Astrocyte (in vitro differentiated cells and primary cell): ENCODE results near the gene OXCT1. TPM values are rescaled to one million over a fixed set of nuclear protein-coding genes. Genes with fewer than 3 reads are reported as not detected.
A peak's percentile ranks its signal among the peaks of the same experiment; 100 is the strongest.

Source experiments
- DNase-seq: peaks from one replicate; pipeline ENCODE4 v3.0.0-alpha.2; 2010; ENCODE audit warnings: low read depth
- FAIRE-seq: peaks from 2 replicates; lab custom pipeline; 2011; peaks lifted over from hg19 to GRCh38; lab: Jason Lieb, UNC
- H2AFZ ChIP-seq: 2 replicates; pipeline ENCODE4 v1.6.0; 2012; ENCODE audit warnings: low read depth, low read length, inconsistent platforms
- H3K27ac ChIP-seq: 2 replicates; pipeline ENCODE4 v1.5.1; 2011; ENCODE audit warnings: low read depth, low read length, inconsistent platforms
- H3K27me3 ChIP-seq: 2 replicates; pipeline ENCODE4 v1.6.0; 2011; ENCODE audit warnings: low read length, inconsistent platforms; ENCODE audit not compliant: insufficient read depth
- H3K36me3 ChIP-seq: 2 replicates; pipeline ENCODE4 v1.5.1; 2011; ENCODE audit warnings: low read length, inconsistent platforms; ENCODE audit not compliant: insufficient read depth
- H3K4me1 ChIP-seq: 2 replicates; pipeline ENCODE4 v1.5.1; 2011; ENCODE audit warnings: low read length, inconsistent platforms; ENCODE audit not compliant: insufficient read depth
- H3K4me2 ChIP-seq: 2 replicates; pipeline ENCODE4 v1.6.0; 2012; ENCODE audit warnings: low read length, inconsistent platforms
- H3K4me3 ChIP-seq: 2 replicates; pipeline ENCODE4 v1.5.1; 2011; ENCODE audit warnings: low read depth, mild to moderate bottlenecking, low read length, inconsistent platforms; ENCODE audit not compliant: insufficient read depth
- H3K79me2 ChIP-seq: 2 replicates; pipeline ENCODE4 v1.6.0; 2012; ENCODE audit warnings: mild to moderate bottlenecking, low read length, inconsistent platforms; ENCODE audit not compliant: insufficient read depth
- H3K9ac ChIP-seq: 2 replicates; pipeline ENCODE4 v1.6.0; 2012; ENCODE audit warnings: mild to moderate bottlenecking, low read length, inconsistent platforms
- H3K9me3 ChIP-seq: 2 replicates; pipeline ENCODE4 v1.5.1; 2012; ENCODE audit warnings: low read depth, mild to moderate bottlenecking, low read length, inconsistent platforms; ENCODE audit not compliant: insufficient read depth
- H4K20me1 ChIP-seq: 2 replicates; pipeline ENCODE4 v1.6.0; 2012; ENCODE audit warnings: low read length, inconsistent platforms; ENCODE audit not compliant: insufficient read depth
- H3K27ac Mint-ChIP-seq: one replicate; pipeline ENCODE4 v1.8.0; 2021; ENCODE audit warnings: mild to moderate bottlenecking, mixed read lengths; ENCODE audit not compliant: unreplicated experiment
- H3K27me3 Mint-ChIP-seq: one replicate; pipeline ENCODE4 v1.8.0; 2021; ENCODE audit warnings: low read depth, mixed read lengths; ENCODE audit not compliant: unreplicated experiment
- H3K36me3 Mint-ChIP-seq: one replicate; pipeline ENCODE4 v1.8.0; 2021; ENCODE audit warnings: low read depth, mixed read lengths; ENCODE audit not compliant: unreplicated experiment
- H3K4me1 Mint-ChIP-seq: one replicate; pipeline ENCODE4 v1.8.0; 2021; ENCODE audit warnings: low read depth, mixed read lengths; ENCODE audit not compliant: unreplicated experiment
- H3K4me3 Mint-ChIP-seq: one replicate; pipeline ENCODE4 v1.8.0; 2021; ENCODE audit warnings: mild to moderate bottlenecking, moderate library complexity, mixed read lengths; ENCODE audit not compliant: unreplicated experiment
- H3K9me3 Mint-ChIP-seq: one replicate; pipeline ENCODE4 v1.8.0; 2021; ENCODE audit warnings: mild to moderate bottlenecking, mixed read lengths; ENCODE audit not compliant: unreplicated experiment
- CTCF ChIP-seq: IDR thresholded peaks from 2 replicates; pipeline ENCODE4 v1.5.1; 2011; ENCODE audit warnings: low read depth, mild to moderate bottlenecking, inconsistent platforms, low read length, moderate library complexity; ENCODE audit not compliant: insufficient read depth
- EZH2 ChIP-seq: IDR thresholded peaks from 2 replicates; pipeline ENCODE4 v1.6.1; 2012; ENCODE audit warnings: mild to moderate bottlenecking, low read length, inconsistent platforms; ENCODE audit not compliant: insufficient read depth
- total RNA-seq: library from RNA; stranded (reverse); gene quantifications from 2 replicates; pipeline ENCODE4 v1.2.1, GENCODE V29; 2021

Gene OXCT1
- total RNA-seq, 1 donor from 2014 or later: 24.9 TPM

- Histone ChIP-seq H3K79me2 (no peaks in the 10 kb centered on the region), H2AFZ (no peak overlapping the region), H3K4me1 (peaks cover 11% of the 10 kb centered on the region), H3K27me3 (no peaks in the 10 kb centered on the region), H3K9ac (no peak overlapping the region), H3K9me3 (no peaks in the 10 kb centered on the region), H3K4me2 (peak overlapping the region; percentile 51), H3K4me3 (no peak overlapping the region), H4K20me1 (no peaks in the 10 kb centered on the region), H3K36me3 (peaks cover 3% of the 10 kb centered on the region), H3K27ac (no peak overlapping the region)
- Mint-ChIP-seq H3K4me3 (peak overlapping the region; percentile 34), H3K9me3 (no peaks in the 10 kb centered on the region), H3K36me3 (no peaks in the 10 kb centered on the region), H3K27me3 (no peaks in the 10 kb centered on the region), H3K27ac (peak overlapping the region; percentile 95), H3K4me1 (peaks cover 36% of the 10 kb centered on the region)
- DNase-seq: no peak
- no peak for FAIRE-seq
- TF ChIP-seq CTCF: no peak
- TF ChIP-seq EZH2: no peak
Observed at GRCh38 chr5:41763574-41763973, 106.7 kb downstream of the OXCT1 start.

DNA sequence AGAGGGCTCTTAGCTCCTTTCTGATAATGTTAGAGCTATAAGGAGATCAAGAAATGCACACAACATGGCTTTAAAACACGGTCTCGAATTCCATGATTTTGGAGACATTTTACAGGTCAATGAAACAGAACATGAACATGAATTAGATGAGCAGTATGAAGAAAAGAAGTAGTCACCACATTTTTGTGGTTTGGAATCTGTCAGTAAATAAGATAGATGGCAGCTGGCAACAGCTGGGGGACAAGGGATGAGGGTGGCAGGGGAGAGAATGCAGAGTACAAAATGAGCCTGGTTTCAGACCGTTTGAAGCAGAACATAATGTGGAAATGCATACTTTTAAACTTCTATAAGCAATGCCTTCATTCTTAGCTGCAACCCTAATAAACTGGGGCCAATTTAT lies 107.1 kb downstream of the OXCT1 start:
- peak overlapping the region; percentile 51 for H3K4me2 ChIP-seq
- FAIRE-seq (peak; percentile 54), DNase-seq (peak; percentile 77)
- Mint-ChIP-seq H3K36me3 (no peaks in the 10 kb centered on the region), H3K27me3 (no peaks in the 10 kb centered on the region), H3K9me3 (no peaks in the 10 kb centered on the region), H3K4me1 (peaks cover 36% of the 10 kb centered on the region), H3K27ac (peak overlapping the region; percentile 95), H3K4me3 (peak overlapping the region; percentile 34)
- TF ChIP-seq CTCF: no peak
- no peak for TF ChIP-seq EZH2
- no peak overlapping the region for H2AFZ ChIP-seq
- peaks cover 11% of the 10 kb centered on the region for H3K4me1 ChIP-seq
- H3K9ac ChIP-seq: no peak overlapping the region
- H3K9me3 ChIP-seq: no peaks in the 10 kb centered on the region
- no peaks in the 10 kb centered on the region for H3K79me2 ChIP-seq
- no peak overlapping the region for H3K27ac ChIP-seq
- H3K27me3 ChIP-seq: no peaks in the 10 kb centered on the region
- peaks cover 3% of the 10 kb centered on the region for H3K36me3 ChIP-seq
- H4K20me1 ChIP-seq: no peaks in the 10 kb centered on the region
- no peak overlapping the region for H3K4me3 ChIP-seq

GRCh38 chr5:41762426-41762825 lies 107.8 kb downstream of the OXCT1 start:
- Histone ChIP-seq H3K27me3 (no peaks in the 10 kb centered on the region), H3K4me3 (no peak overlapping the region), H3K9ac (no peak overlapping the region), H2AFZ (no peak overlapping the region), H3K27ac (no peak overlapping the region), H4K20me1 (no peaks in the 10 kb centered on the region), H3K4me1 (peaks cover 11% of the 10 kb centered on the region), H3K4me2 (peak overlapping the region; percentile 51), H3K9me3 (no peaks in the 10 kb centered on the region), H3K79me2 (no peaks in the 10 kb centered on the region), H3K36me3 (peaks cover 3% of the 10 kb centered on the region)
- no peak overlapping the region for H3K4me3 Mint-ChIP-seq
- FAIRE-seq (peak; percentile 55), DNase-seq (no peak)
- H3K9me3 Mint-ChIP-seq: no peaks in the 10 kb centered on the region
- TF ChIP-seq CTCF (no peak), EZH2 (no peak)
- no peaks in the 10 kb centered on the region for H3K27me3 Mint-ChIP-seq
- peak overlapping the region; percentile 95 for H3K27ac Mint-ChIP-seq
- peaks cover 36% of the 10 kb centered on the region for H3K4me1 Mint-ChIP-seq
- H3K36me3 Mint-ChIP-seq: peaks cover 2% of the 10 kb centered on the region
